HCT116 (cell line): ENCODE results near the gene NDUFB10.

ENCODE experiments used
- CTCF ChIP-seq, 3 experiments: fragments of 200-600 bp in 1 of 3; sonication (generic) in 1 of 3; IDR thresholded peaks in 2 of 3; conservative IDR thresholded peaks in 1 of 3; 2 replicates each; pipeline ENCODE4 v1.5.1; 2012 to 2017; ENCODE audit warnings: low read depth in 2 of 3, low read length in 2 of 3, antibody characterized with exemption in 1 of 3, borderline replicate concordance in 1 of 3, control low read depth in 1 of 3, mild to moderate bottlenecking in 1 of 3, mixed read lengths in 1 of 3, mixed run types in 1 of 3, moderate library complexity in 1 of 3; ENCODE audit not compliant: insufficient read depth in 1 of 3
- POLR2AphosphoS5 ChIP-seq: IDR thresholded peaks from 2 replicates; pipeline ENCODE4 v1.6.1; 2011; ENCODE audit warnings: mild to moderate bottlenecking, low read depth, low read length, moderate library complexity
- SP1 ChIP-seq: IDR thresholded peaks from 2 replicates; pipeline ENCODE4 v1.6.1; 2012; ENCODE audit warnings: low read depth
- TCF7L2 ChIP-seq: IDR thresholded peaks from 2 replicates; pipeline ENCODE4 v1.7.0; 2011; ENCODE audit warnings: borderline replicate concordance, inconsistent platforms; ENCODE audit not compliant: insufficient read depth, insufficient read length; ENCODE audit errors: extremely low read depth

GRCh38 chr16:1984347-1985225, 25.2 kb downstream of the NDUFB10 start:
- no peak for TF ChIP-seq CTCF (IDR thresholded peaks at IDR 0.05 in 2 of 3, conservative IDR thresholded peaks at IDR 0.05 in 1 of 3; ENCODE audit: borderline replicate concordance in 1 of 3, insufficient read depth in 1 of 3, low read depth in 2 of 3, low read length in 2 of 3)
- no peak for TF ChIP-seq TCF7L2
- no peak for TF ChIP-seq POLR2AphosphoS5
- TF ChIP-seq SP1: no peak
